ENCODE measurements around the gene HOXA4. TPM values are rescaled to one million over a fixed set of nuclear protein-coding genes. Genes with fewer than 3 reads are reported as not detected.
A peak's percentile ranks its signal among the peaks of the same experiment; 100 is the strongest.

The HOXA4 gene
- total and polyA plus RNA-seq, 12 donors = 0.20 to 1.2 (median 0.59) TPM; not detected in 4

- Histone ChIP-seq H3K4me1 (peaks cover 8 to 44% (median 29%) of the 10 kb centered on the region in 9 donors), H3K4me3 (no peak overlapping the region), H3K9me3 (no peaks in the 10 kb centered on the region), H3K27me3 (peaks cover 83 to 100% (median 100%) of the 10 kb centered on the region in 7 donors), H3K27ac (no peak overlapping the region), H3K36me3 (peaks cover 0 to 3% (median 0%) of the 10 kb centered on the region in 9 donors)
- DNase-seq = no peak
- 30 to 34% methylated on average over 40 of the region's 40 CpGs for WGBS, 2 donors
- TF ChIP-seq CTCF (IDR thresholded peaks at IDR 0.05) = no peak
- peak in 1 of 8 donors; percentile 33 for ATAC-seq
- intact Hi-C loops (cut with DNase I) = no loop called here
Measured at GRCh38 chr7:27175626-27176523, 45.3 kb upstream of the HOXA4 start.

DNA sequence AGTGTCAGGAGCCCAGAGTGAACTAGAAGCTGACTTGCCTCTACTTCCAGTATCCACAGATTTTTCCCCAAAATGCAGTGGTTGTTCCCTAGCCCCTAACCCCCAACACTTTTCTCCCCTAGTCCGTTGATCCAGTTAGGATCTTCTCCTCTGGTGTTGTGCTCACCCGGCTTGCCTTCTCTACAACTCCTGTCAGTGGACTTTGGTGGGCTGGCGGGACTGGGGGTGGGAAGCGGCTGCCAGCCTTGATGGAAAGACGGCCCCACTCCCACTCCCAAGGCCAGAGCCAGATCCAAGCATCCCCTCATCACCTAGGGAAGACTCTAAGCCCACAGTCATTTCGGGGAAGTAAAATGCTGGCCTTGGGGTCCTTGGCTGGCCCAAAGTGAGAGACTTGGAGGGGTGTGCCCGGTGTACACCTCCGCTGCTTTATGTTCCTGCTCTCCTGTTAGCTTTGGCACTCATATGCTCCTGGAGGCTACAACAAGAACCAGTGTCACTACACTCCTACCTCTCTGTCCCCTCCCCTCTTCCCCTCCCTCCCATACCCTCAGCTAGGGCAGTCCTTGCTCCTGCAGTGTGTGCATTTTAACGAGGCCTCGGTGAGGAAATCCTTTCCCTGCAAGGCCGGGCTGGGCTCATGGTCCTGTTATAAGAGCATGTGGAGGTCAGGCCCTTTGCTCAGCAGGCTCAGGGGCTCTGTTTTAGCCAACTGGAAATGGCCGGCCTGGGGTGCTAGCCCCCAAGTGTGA is 44.5 kb upstream of the HOXA4 start:
- no peak for ATAC-seq

DNA sequence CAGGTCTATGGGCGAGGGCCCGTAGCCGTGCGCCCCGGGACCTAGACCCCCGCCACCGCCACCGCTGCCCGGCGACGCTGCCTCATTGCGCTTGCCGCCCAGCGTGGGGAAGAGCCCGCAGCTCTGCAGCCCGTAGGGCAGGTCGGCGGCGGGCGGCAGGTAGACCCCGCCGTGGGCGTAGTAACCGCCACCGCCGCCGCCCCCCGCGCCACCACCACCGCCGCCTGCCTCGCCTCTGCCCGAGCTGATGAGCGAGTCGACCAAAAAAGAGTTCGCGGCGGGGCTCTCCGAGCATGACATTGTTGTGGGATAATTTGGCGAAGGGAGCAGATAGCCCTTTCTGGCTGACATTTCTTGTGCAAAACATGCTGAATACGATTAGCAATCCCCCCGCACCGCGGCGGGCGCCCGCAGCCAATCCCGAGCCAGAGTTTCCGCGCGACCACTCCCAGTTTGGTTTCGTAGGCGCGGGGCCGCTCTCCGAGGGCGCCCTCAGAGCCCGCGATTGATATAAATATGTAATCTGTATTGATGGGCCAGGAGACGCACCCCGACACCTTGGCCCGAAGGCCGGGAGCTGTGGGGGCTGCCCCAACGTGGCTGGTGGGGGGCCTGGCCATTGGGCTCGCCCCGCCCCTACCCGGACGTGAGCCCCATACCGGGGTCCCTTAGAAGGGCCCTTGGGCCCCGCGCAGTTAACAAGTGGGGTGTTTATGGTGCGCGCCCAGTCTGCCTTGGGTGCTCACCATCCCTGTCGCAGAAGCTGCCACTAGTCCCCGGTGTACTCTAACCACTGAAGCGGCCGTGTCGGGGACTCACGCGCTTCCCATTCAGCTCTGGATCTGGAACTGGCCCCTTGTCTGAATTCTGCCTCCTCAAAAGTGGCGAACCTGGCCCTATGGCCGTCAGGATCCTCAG is 43.7 kb upstream of the HOXA4 start, which contains the start of gene HOXA10:
HOXA10 (minus strand) TSS at position 365 of the 918 bp plus-strand sequence; CDS start at position 351, 14 bp downstream.
- Histone ChIP-seq H3K27me3 (peaks cover 78 to 100% (median 100%) of the 10 kb centered on the region in 7 donors), H3K36me3 (peaks cover 0 to 3% (median 0%) of the 10 kb centered on the region in 9 donors), H3K4me1 (peaks cover 8 to 47% (median 30%) of the 10 kb centered on the region in 9 donors), H3K9me3 (no peaks in the 10 kb centered on the region), H3K4me3 (peak within 1 kb of the TSS; percentile 20 to 53 (median 40)), H3K27ac (peak within 1 kb of the TSS in 1 of 10 donors; percentile 20)
- ATAC-seq = peak in 2 of 8 donors; percentile 5 to 15
- no peak for TF ChIP-seq CTCF (IDR thresholded peaks at IDR 0.05)
- intact Hi-C loops (cut with DNase I) = no loop called here
- DNase-seq = no peak
- WGBS, 2 donors = 4 to 7% methylated on average over 79 to 82 of the region's 82 CpGs

More for the DNA sequence above, 44.5 kb upstream of the HOXA4 start:
- 43 to 44% methylated on average over 12 of the region's 12 CpGs for WGBS, 2 donors
- no peak for TF ChIP-seq CTCF (IDR thresholded peaks at IDR 0.05)
- intact Hi-C loops (cut with DNase I) = no loop called here
- H3K4me1 ChIP-seq = peaks cover 8 to 47% (median 31%) of the 10 kb centered on the region in 9 donors
- no peak for DNase-seq
- H3K4me3 ChIP-seq = no peak overlapping the region
- no peaks in the 10 kb centered on the region for H3K9me3 ChIP-seq
- peaks cover 0 to 3% (median 0%) of the 10 kb centered on the region in 9 donors for H3K36me3 ChIP-seq
- H3K27me3 ChIP-seq = peaks cover 78 to 100% (median 100%) of the 10 kb centered on the region in 7 donors
- no peak overlapping the region for H3K27ac ChIP-seq

Measured in heart right ventricle (tissue), 16 donors.